Measurements from ENCODE around the gene SLC9A9.

Gene SLC9A9

GRCh38 chr3:143843587-143843986, 4.7 kb downstream of the SLC9A9 start:
- no peak for DNase-seq (ENCODE audit: low read depth in 2 of 2)

- no peak for DNase-seq (ENCODE audit: low read depth in 2 of 2)
Measured at GRCh38 chr3:143840636-143841035, 7.6 kb downstream of the SLC9A9 start.

GRCh38 chr3:143839980-143840379, 8.3 kb downstream of the SLC9A9 start:
- DNase-seq (ENCODE audit: low read depth in 2 of 2): no peak

- no peak for DNase-seq (ENCODE audit: low read depth in 2 of 2)
Measured at GRCh38 chr3:143837076-143837475, 11.2 kb downstream of the SLC9A9 start.

GRCh38 chr3:143835312-143835711, 13.0 kb downstream of the SLC9A9 start:
- no peak for DNase-seq (ENCODE audit: low read depth in 2 of 2)

GRCh38 chr3:143832433-143832832, 15.8 kb downstream of the SLC9A9 start:
- no peak for DNase-seq (ENCODE audit: low read depth in 2 of 2)

- DNase-seq (ENCODE audit: low read depth in 2 of 2): no peak
Measured at GRCh38 chr3:143831994-143832393, 16.3 kb downstream of the SLC9A9 start.

- DNase-seq (ENCODE audit: low read depth in 2 of 2): no peak
Measured at GRCh38 chr3:143831208-143831607, 17.1 kb downstream of the SLC9A9 start.

GRCh38 chr3:143830786-143831185, 17.5 kb downstream of the SLC9A9 start:
- no peak for DNase-seq (ENCODE audit: low read depth in 2 of 2)

GRCh38 chr3:143830063-143830462, 18.2 kb downstream of the SLC9A9 start:
- no peak for DNase-seq (ENCODE audit: low read depth in 2 of 2)

GRCh38 chr3:143827425-143827824, 20.8 kb downstream of the SLC9A9 start:
- DNase-seq (ENCODE audit: low read depth in 2 of 2): no peak

- no peak for DNase-seq (ENCODE audit: low read depth in 2 of 2)
Measured at GRCh38 chr3:143826296-143826695, 22.0 kb downstream of the SLC9A9 start.

- DNase-seq (ENCODE audit: low read depth in 2 of 2): no peak
Measured at GRCh38 chr3:143825513-143825912, 22.8 kb downstream of the SLC9A9 start.

- DNase-seq (ENCODE audit: low read depth in 2 of 2): no peak
Measured at GRCh38 chr3:143824735-143825385, 23.4 kb downstream of the SLC9A9 start.

- DNase-seq (ENCODE audit: low read depth in 2 of 2): no peak
Measured at GRCh38 chr3:143822798-143823197, 25.5 kb downstream of the SLC9A9 start.

- DNase-seq (ENCODE audit: low read depth in 2 of 2): no peak
Measured at GRCh38 chr3:143822374-143822773, 25.9 kb downstream of the SLC9A9 start.

GRCh38 chr3:143821862-143822261, 26.4 kb downstream of the SLC9A9 start:
- DNase-seq (ENCODE audit: low read depth in 2 of 2): no peak

- DNase-seq (ENCODE audit: low read depth in 2 of 2): no peak
Measured at GRCh38 chr3:143820466-143821221, 27.6 kb downstream of the SLC9A9 start.

GRCh38 chr3:143819890-143820289, 28.4 kb downstream of the SLC9A9 start:
- no peak for DNase-seq (ENCODE audit: low read depth in 2 of 2)

- DNase-seq (ENCODE audit: low read depth in 2 of 2): no peak
Measured at GRCh38 chr3:143814443-143814889, 33.8 kb downstream of the SLC9A9 start.

- no peak for DNase-seq (ENCODE audit: low read depth in 2 of 2)
Measured at GRCh38 chr3:143812481-143812880, 35.8 kb downstream of the SLC9A9 start.

- no peak for DNase-seq (ENCODE audit: low read depth in 2 of 2)
Measured at GRCh38 chr3:143811602-143812001, 36.7 kb downstream of the SLC9A9 start.

- DNase-seq (ENCODE audit: low read depth in 2 of 2): no peak
Measured at GRCh38 chr3:143810953-143811265, 37.4 kb downstream of the SLC9A9 start.
